GM19467 (cell line): ENCODE results near the gene SMCO4.
"Not testable (repeated sequence)": the region's sequence is repeated elsewhere in the genome, so short reads cannot be mapped to it uniquely, and the experiment has no call there.

Experiments used
- ATAC-seq: cut with Tn5 transposase; IDR thresholded peaks from one replicate; pipeline ENCODE4 v1.9.1; 2021; ENCODE audit warnings: mild to moderate bottlenecking, moderate library complexity; ENCODE audit not compliant: unreplicated experiment

Gene SMCO4

GRCh38 chr11:93543292-93543977, at the start of gene SMCO4:
Gene SMCO4 (minus strand): TSS chr11:93543391. CDS start chr11:93479189, 64,202 bp downstream.
- peak; percentile 87 for ATAC-seq

GRCh38 chr11:93591247-93591898, 48.2 kb upstream of the SMCO4 start:
- ATAC-seq: peak; percentile 71

- no peak for ATAC-seq
These were observed 46.2 kb upstream of the SMCO4 start for GRCh38 chr11:93589347-93589746.

- ATAC-seq: no peak
These were observed 44.8 kb upstream of the SMCO4 start for GRCh38 chr11:93587858-93588581.

- not testable (repeated sequence) for ATAC-seq
These were observed 44.2 kb upstream of the SMCO4 start for GRCh38 chr11:93587425-93587824.

GRCh38 chr11:93585758-93586157, 42.6 kb upstream of the SMCO4 start:
- ATAC-seq: no peak

GRCh38 chr11:93583490-93583889, 40.3 kb upstream of the SMCO4 start:
- ATAC-seq: no peak

GRCh38 chr11:93579187-93579751, 36.1 kb upstream of the SMCO4 start:
- no peak for ATAC-seq

GRCh38 chr11:93577286-93577685, 34.1 kb upstream of the SMCO4 start:
- ATAC-seq: no peak

- not testable (repeated sequence) for ATAC-seq
These were observed 33.7 kb upstream of the SMCO4 start for GRCh38 chr11:93576870-93577269.

GRCh38 chr11:93574638-93575220, 31.5 kb upstream of the SMCO4 start:
- ATAC-seq: no peak

- ATAC-seq: no peak
These were observed 30.0 kb upstream of the SMCO4 start for GRCh38 chr11:93573184-93573583.

GRCh38 chr11:93572621-93573020, 29.4 kb upstream of the SMCO4 start:
- no peak for ATAC-seq

GRCh38 chr11:93572171-93572570, 29.0 kb upstream of the SMCO4 start:
- no peak for ATAC-seq

GRCh38 chr11:93571612-93572011, 28.4 kb upstream of the SMCO4 start:
- no peak for ATAC-seq

GRCh38 chr11:93570759-93571413, 27.7 kb upstream of the SMCO4 start:
- ATAC-seq: no peak

- ATAC-seq: no peak
These were observed 26.3 kb upstream of the SMCO4 start for GRCh38 chr11:93569496-93569895.

- ATAC-seq: no peak
These were observed 25.5 kb upstream of the SMCO4 start for GRCh38 chr11:93568726-93569125.

GRCh38 chr11:93567401-93567895, 24.3 kb upstream of the SMCO4 start:
- no peak for ATAC-seq

GRCh38 chr11:93564895-93565294, 21.7 kb upstream of the SMCO4 start:
- no peak for ATAC-seq
